ENCODE results near the gene CAVIN3. TPM values are rescaled to one million over a fixed set of nuclear protein-coding genes. Genes with fewer than 3 reads are reported as not detected.
A peak's percentile ranks its signal among the peaks of the same experiment; 100 is the strongest.

CAVIN3 gene
- total and polyA plus RNA-seq, 2 of the 8 experiments (the other 6 are each of a cell fraction or from before 2014, with no cell fraction given) = 17.7 to 26.4 TPM

DNA sequence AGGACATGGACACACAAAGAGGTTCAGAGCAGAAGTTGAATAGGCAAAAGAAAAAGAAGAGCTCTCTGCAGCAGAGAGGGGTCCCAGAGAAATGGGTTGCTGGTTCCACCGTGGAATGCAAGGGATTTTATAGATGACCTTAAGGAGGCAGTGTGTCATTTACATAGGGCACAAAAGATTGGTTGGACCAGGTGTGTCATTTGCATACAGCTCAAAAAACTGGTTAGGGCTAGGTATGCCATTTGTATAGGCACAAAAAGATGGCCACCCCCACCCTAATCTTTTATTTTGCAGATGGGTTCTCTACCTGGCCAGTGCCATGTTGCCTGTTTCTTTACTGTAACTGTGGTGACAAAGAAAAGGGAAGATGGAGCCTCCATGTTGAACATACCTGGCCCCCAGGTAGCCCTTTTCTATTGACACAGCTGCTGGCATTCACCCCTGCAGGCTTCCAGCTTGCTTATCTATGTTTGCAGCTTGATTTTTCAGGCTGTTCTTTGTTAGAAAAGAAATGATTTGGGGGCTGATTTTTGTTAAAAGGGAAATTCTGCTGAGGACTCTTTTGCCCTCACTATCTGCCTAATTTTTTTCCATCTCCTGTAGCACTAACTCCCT, 3.1 kb upstream of the CAVIN3 start:
- Histone ChIP-seq H3K4me1 (replicated peaks in 1 of 4; ENCODE audit: control insufficient read depth in 3 of 4, insufficient read depth in 4 of 4, low read length in 3 of 4) (peaks cover 15 to 52% (median 34%) of the 10 kb centered on the region in 4 experiments), H2AFZ (ENCODE audit: low read length) (no peak overlapping the region), H3K23ac (ENCODE audit: insufficient read length) (no peak overlapping the region), H2AK5ac (ENCODE audit: low read depth, low read length) (0 out of 2 replicates have a peak overlapping the region, but pooled peaks have one; percentile 1), H3K18ac (ENCODE audit: extremely low read depth, low read length) (peak overlapping the region; percentile 65; the same call in 1 of the 2 replicates), H3K36me3 (ENCODE audit: control insufficient read depth in 2 of 4, insufficient read depth in 4 of 4, low read length in 3 of 4) (no peaks in the 10 kb centered on the region), H3K9me3 (ENCODE audit: insufficient read depth in 2 of 2, low read depth in 1 of 2, low read length in 1 of 2) (no peaks in the 10 kb centered on the region), H2BK120ac (replicated peaks; ENCODE audit: low read depth, low read length) (peak overlapping the region; percentile 93), H4K20me1 (replicated peaks in 1 of 2; ENCODE audit: control insufficient read depth in 1 of 2, insufficient read depth in 2 of 2, low read length in 2 of 2) (no peaks in the 10 kb centered on the region), H2BK20ac (ENCODE audit: low read length) (peak overlapping the region; percentile 83; the same call in 1 of the 2 replicates), H3K9ac (replicated peaks in 1 of 4; ENCODE audit: extremely low read depth in 1 of 4, low read depth in 3 of 4, low read length in 3 of 4) (peak overlapping the region in 2 of 4 experiments; percentile 36 to 52; a peak in 2 of 7 replicates), H3K4me2 (ENCODE audit: insufficient read depth in 1 of 2, low read depth in 2 of 2, low read length in 2 of 2) (peak overlapping the region in 1 of 2 experiments; percentile 3; a peak in 1 of 4 replicates), H3K4me3 (ENCODE audit: extremely low read depth in 1 of 4, insufficient read depth in 2 of 4, low read depth in 3 of 4, low read length in 4 of 4) (peak overlapping the region in 1 of 4 experiments; percentile 38; a peak in 1 of 8 replicates), H3K79me2 (ENCODE audit: control insufficient read depth in 1 of 2, insufficient read depth in 2 of 2, low read length in 2 of 2) (no peaks in the 10 kb centered on the region), H4K5ac (ENCODE audit: insufficient read length, low read depth, low read length) (peak overlapping the region; percentile 74), H3K4ac (replicated peaks; ENCODE audit: insufficient read length, low read depth, low read length) (peak overlapping the region; percentile 62), H3K27me3 (replicated peaks in 1 of 4; ENCODE audit: control insufficient read depth in 3 of 4, extremely low read depth in 1 of 4, insufficient read depth in 3 of 4, low read length in 3 of 4) (no peaks in the 10 kb centered on the region), H2BK12ac (ENCODE audit: low read depth, low read length) (no peak overlapping the region), H3K27ac (ENCODE audit: low read depth, low read length) (peak overlapping the region; percentile 80), H2BK15ac (ENCODE audit: low read length) (no peak overlapping the region), H3K79me1 (ENCODE audit: low read depth, low read length) (no peaks in the 10 kb centered on the region), H2BK5ac (ENCODE audit: low read depth, low read length) (peak overlapping the region; percentile 22; the same call in 1 of the 2 replicates), H4K8ac (ENCODE audit: extremely low read depth, insufficient read depth, low read length) (no peak overlapping the region), H3K56ac (replicated peaks; ENCODE audit: insufficient read length, low read depth, low read length) (no peak overlapping the region), H3K23me2 (ENCODE audit: low read depth, low read length) (peaks cover 19% of the 10 kb centered on the region), H3K14ac (ENCODE audit: insufficient read length) (no peak overlapping the region), H4K91ac (replicated peaks; ENCODE audit: insufficient read length, low read length) (peak overlapping the region; percentile 92)
- WGBS, 2 experiments (ENCODE audit: extremely low coverage in 1 of 2, insufficient coverage in 1 of 2, insufficient read length in 1 of 2, insufficient replicate concordance in 2 of 2, low coverage in 1 of 2, low lambda C conversion rate in 2 of 2, missing lambda C conversion rate in 1 of 2) = 24% methylated on average over 1 of the region's 1 CpG; no CpG with 5 or more reads in 1 of the 2 experiments
- no peak for DNase-seq (ENCODE audit: low read depth in 1 of 2, low spot score in 2 of 2)
- ChIA-PET CTCF (ENCODE audit: partially characterized antibody) (interaction anchor here (0.7 to 12.8 kb wide), 11 partner anchors 9 to 120 kb away, joined by 3 to 145 read pairs (median 8); partner anchors contain the start of gene CCKBR), POLR2A (ENCODE audit: partially characterized antibody) (interaction anchor here (0.7 to 2.2 kb wide), 11 partner anchors 8 to 294 kb away, joined by 3 to 10 read pairs (median 3); partner anchors contain the start of genes CCKBR and FHIP1B)
- peak; percentile 98 for FAIRE-seq
- TF ChIP-seq SIN3A (conservative IDR thresholded peaks at IDR 0.05 in 1 of 2, IDR thresholded peaks at IDR 0.05 in 1 of 2; ENCODE audit: low read depth in 1 of 2, low read length in 2 of 2) (no peak), CHD2 (IDR thresholded peaks at IDR 0.05; ENCODE audit: low read length) (no peak), CBX5 (IDR thresholded peaks at IDR 0.05; ENCODE audit: low read depth, low read length) (no peak), SP1 (IDR thresholded peaks at IDR 0.05; ENCODE audit: low read depth, low read length) (peak; percentile 65), RFX5 (IDR thresholded peaks at IDR 0.05; ENCODE audit: borderline replicate concordance, low read depth, low read length) (no peak), JUND (IDR thresholded peaks at IDR 0.05; ENCODE audit: low read length) (no peak), POLR2A (IDR thresholded peaks at IDR 0.05; ENCODE audit: control extremely low read depth in 1 of 2, low read depth in 2 of 2, low read length in 2 of 2) (peak in 1 of 2 experiments; percentile 66; a peak in 2 of 3 replicates), JUN (IDR thresholded peaks at IDR 0.05; ENCODE audit: low read depth, low read length) (no peak), HDAC6 (IDR thresholded peaks at IDR 0.05; ENCODE audit: low read depth, low read length) (no peak), SP2 (IDR thresholded peaks at IDR 0.05; ENCODE audit: low read length) (no peak), KDM1A (IDR thresholded peaks at IDR 0.05; ENCODE audit: borderline replicate concordance, low read length) (no peak)
- TF ChIP-seq, protein P1, sequence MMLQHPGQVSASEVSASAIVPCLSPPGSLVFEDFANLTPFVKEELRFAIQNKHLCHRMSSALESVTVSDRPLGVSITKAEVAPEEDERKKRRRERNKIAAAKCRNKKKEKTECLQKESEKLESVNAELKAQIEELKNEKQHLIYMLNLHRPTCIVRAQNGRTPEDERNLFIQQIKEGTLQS (IDR thresholded peaks at IDR 0.05; ENCODE audit: insufficient read depth, low read depth, low read length) = no peak

Measured in H1 (cell line).